Testis (tissue), 3 donors: ENCODE results near the gene ZEB2. TPM values are rescaled to one million over a fixed set of nuclear protein-coding genes. Genes with fewer than 3 reads are reported as not detected.

Experiments used
- DNase-seq: peaks from one replicate; pipeline ENCODE4 v3.0.0-alpha.2; 2019
- H3K27ac ChIP-seq, 2 donors: fragments of 200-600 bp; sonication (generic); one replicate each; pipeline ENCODE4 v1.5.1; 2019
- H3K27me3 ChIP-seq: fragments of 200-600 bp; sonication (generic); one replicate; pipeline ENCODE4 v1.5.1; 2019
- H3K36me3 ChIP-seq: fragments of 200-600 bp; sonication (generic); one replicate; pipeline ENCODE4 v1.5.1; 2017; ENCODE audit warnings: low read depth; ENCODE audit errors: missing control alignments
- H3K4me1 ChIP-seq: fragments of 200-600 bp; sonication (generic); one replicate; pipeline ENCODE4 v1.5.1; 2019
- H3K4me3 ChIP-seq, 2 donors: fragments of 200-600 bp; sonication (generic); one replicate each; pipeline ENCODE4 v1.5.1; 2017 to 2019
- H3K9me3 ChIP-seq: fragments of 200-600 bp; sonication (generic); one replicate; pipeline ENCODE4 v1.5.1; 2017
- POLR2A ChIP-seq: fragments of 450-650 bp; IDR thresholded peaks from one replicate; pipeline ENCODE4 v1.6.1; 2017; ENCODE audit warnings: antibody characterized with exemption, mild to moderate bottlenecking, moderate library complexity
- WGBS, 2 donors: methylation state at CpG; one replicate each; pipeline ENCODE4 v1.1.5; 2018; 5-methylcytosine and 5-hydroxymethylcytosine counted together
- intact Hi-C: fragments of 100-400 bp; cut with DNase I; formaldehyde crosslinking; loops from one replicate; pipeline ENCODE4 v1.15.1; 2023; ENCODE audit warnings: low total_unique reads
- polyA plus RNA-seq: library from polyadenylated mRNA; stranded (reverse); fragments of 350-450 nt; fragmentation: Illumina TruSeq; extraction: RNeasy Lipid Tissue Mini Kit (QIAGEN cat#74804); gene quantifications from one replicate; pipeline ENCODE4 v1.2.3, GENCODE V29; 2014; ENCODE audit warnings: low read depth, low replicate concordance; ENCODE audit not compliant: insufficient read depth
- total RNA-seq, 2 donors: library from RNA; depleted of rRNA; stranded (reverse); fragments of >200 nt; gene quantifications; one replicate each; pipeline ENCODE4 v1.2.3, GENCODE V29; 2016
- TF ChIP-seq, protein P1 (sequence below), 3 experiments: fragments of 450-650 bp in 2 of 3; fragments of 200-600 bp in 1 of 3; sonication (generic) in 1 of 3; IDR thresholded peaks; one replicate each; pipeline ENCODE4 v1.5.1; 2016 to 2019; ENCODE audit warnings: antibody characterized with exemption in 3 of 3, mild to moderate bottlenecking in 2 of 3, moderate library complexity in 1 of 3

The ZEB2 gene
- total and polyA plus RNA-seq, 3 donors from 2014 or later: 38.7 to 96.4 (median 87.8) TPM

- Histone ChIP-seq H3K36me3 (no peaks in the 10 kb centered on the region), H3K4me1 (peaks cover 33% of the 10 kb centered on the region), H3K27ac (peak overlapping the region; percentile 52 to 77), H3K27me3 (no peaks in the 10 kb centered on the region), H3K9me3 (no peaks in the 10 kb centered on the region), H3K4me3 (no peak overlapping the region)
- DNase-seq: no peak
- intact Hi-C loops: no loop called here
- WGBS, 2 donors: 57 to 61% methylated on average over 4 of the region's 4 CpGs
- no peak for TF ChIP-seq POLR2A
- TF ChIP-seq, protein P1, sequence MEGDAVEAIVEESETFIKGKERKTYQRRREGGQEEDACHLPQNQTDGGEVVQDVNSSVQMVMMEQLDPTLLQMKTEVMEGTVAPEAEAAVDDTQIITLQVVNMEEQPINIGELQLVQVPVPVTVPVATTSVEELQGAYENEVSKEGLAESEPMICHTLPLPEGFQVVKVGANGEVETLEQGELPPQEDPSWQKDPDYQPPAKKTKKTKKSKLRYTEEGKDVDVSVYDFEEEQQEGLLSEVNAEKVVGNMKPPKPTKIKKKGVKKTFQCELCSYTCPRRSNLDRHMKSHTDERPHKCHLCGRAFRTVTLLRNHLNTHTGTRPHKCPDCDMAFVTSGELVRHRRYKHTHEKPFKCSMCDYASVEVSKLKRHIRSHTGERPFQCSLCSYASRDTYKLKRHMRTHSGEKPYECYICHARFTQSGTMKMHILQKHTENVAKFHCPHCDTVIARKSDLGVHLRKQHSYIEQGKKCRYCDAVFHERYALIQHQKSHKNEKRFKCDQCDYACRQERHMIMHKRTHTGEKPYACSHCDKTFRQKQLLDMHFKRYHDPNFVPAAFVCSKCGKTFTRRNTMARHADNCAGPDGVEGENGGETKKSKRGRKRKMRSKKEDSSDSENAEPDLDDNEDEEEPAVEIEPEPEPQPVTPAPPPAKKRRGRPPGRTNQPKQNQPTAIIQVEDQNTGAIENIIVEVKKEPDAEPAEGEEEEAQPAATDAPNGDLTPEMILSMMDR (IDR thresholded peaks at IDR 0.05): no peak
Observed at GRCh38 chr2:144357623-144358373, 162.1 kb downstream of the ZEB2 start.

GRCh38 chr2:144356402-144356801, 163.5 kb downstream of the ZEB2 start:
- intact Hi-C loops: no loop called here
- H3K4me3 ChIP-seq: no peak overlapping the region
- no peaks in the 10 kb centered on the region for H3K27me3 ChIP-seq
- peak overlapping the region in 1 of 2 donors; percentile 10 for H3K27ac ChIP-seq
- H3K36me3 ChIP-seq: no peaks in the 10 kb centered on the region
- no peaks in the 10 kb centered on the region for H3K9me3 ChIP-seq
- 70 to 82% methylated on average over 3 of the region's 3 CpGs for WGBS, 2 donors
- DNase-seq: no peak
- peaks cover 33% of the 10 kb centered on the region for H3K4me1 ChIP-seq
- TF ChIP-seq, protein P1 (IDR thresholded peaks at IDR 0.05): no peak
- no peak for TF ChIP-seq POLR2A

DNA sequence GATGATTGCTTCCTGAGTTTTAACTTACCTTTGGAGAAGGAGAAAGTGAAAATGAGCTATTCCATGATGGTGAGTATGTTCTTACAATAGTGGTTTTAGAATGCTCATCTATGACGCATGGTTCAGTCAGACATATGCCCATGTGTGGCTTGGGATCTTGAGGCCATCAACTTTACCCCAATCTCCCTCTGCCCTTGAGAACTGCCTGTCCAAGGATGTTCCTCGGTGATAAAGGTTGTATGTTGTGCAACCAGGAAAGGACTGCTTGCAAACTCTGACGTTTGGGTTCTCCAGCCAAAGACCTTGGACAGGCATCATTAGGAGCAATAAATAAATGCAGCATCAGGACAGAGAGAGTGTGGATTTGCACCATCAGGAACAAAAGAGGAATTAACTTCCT, 165.0 kb downstream of the ZEB2 start:
- Histone ChIP-seq H3K27ac (no peak overlapping the region), H3K36me3 (no peaks in the 10 kb centered on the region), H3K4me3 (no peak overlapping the region), H3K9me3 (no peaks in the 10 kb centered on the region), H3K4me1 (peaks cover 40% of the 10 kb centered on the region), H3K27me3 (no peaks in the 10 kb centered on the region)
- intact Hi-C loops: no loop called here
- DNase-seq: no peak
- 53 to 59% methylated on average over 3 of the region's 3 CpGs for WGBS, 2 donors
- no peak for TF ChIP-seq POLR2A
- TF ChIP-seq, protein P1 (IDR thresholded peaks at IDR 0.05): no peak

DNA sequence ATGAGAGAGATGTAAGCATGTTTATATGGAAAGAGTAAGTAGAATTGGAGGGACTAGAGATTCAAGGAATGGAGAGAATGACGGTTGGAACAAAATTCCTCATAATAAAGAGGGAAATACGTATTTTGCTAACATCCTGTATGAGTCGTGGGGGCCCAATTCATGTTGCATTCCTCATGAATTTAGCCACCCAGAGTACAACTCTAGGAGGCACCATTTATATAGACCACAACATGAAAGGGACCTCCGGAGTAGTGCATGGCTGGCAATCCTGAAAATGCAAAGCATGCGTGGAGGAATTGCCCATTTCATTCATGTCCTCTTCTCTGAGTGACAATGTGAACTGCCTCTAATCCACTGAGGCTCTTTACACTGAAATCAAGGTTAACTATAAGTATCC, 168.2 kb downstream of the ZEB2 start:
- DNase-seq: no peak
- no peak overlapping the region for H3K4me3 ChIP-seq
- no peaks in the 10 kb centered on the region for H3K9me3 ChIP-seq
- H3K4me1 ChIP-seq: peaks cover 41% of the 10 kb centered on the region
- intact Hi-C loops: no loop called here
- TF ChIP-seq, protein P1 (IDR thresholded peaks at IDR 0.05): no peak
- no peak for TF ChIP-seq POLR2A
- 91 to 92% methylated on average over 5 of the region's 5 CpGs for WGBS, 2 donors
- no peaks in the 10 kb centered on the region for H3K27me3 ChIP-seq
- H3K36me3 ChIP-seq: no peaks in the 10 kb centered on the region
- H3K27ac ChIP-seq: peak overlapping the region in 1 of 2 donors; percentile 81
